ENCODE measurements around the gene FAM170A.

- TF ChIP-seq POLR2A (IDR thresholded peaks at IDR 0.05; ENCODE audit: low read depth, low read length) = no peak
- TF ChIP-seq TAF1 (IDR thresholded peaks at IDR 0.05; ENCODE audit: low read depth, low read length) = no peak
Measured at GRCh38 chr5:119681734-119682133, 52.4 kb downstream of the FAM170A start.

Measured in GM12891 (cell line).